HepG2 (cell line): ENCODE data around the gene PSAP. TPM values are rescaled to one million over a fixed set of nuclear protein-coding genes. Genes with fewer than 3 reads are reported as not detected.

Experiments
- ATAC-seq: fragments of 200-7000 bp; cut with Tn5 transposase; 3 replicates; pipeline ENCODE4 v1.9.1; 2020; ENCODE audit warnings: mild to moderate bottlenecking, moderate library complexity
- BruUV-seq: library from RNA; stranded (reverse); fragments of 400-500 nt; replicated peaks from 2 replicates; lab custom pipeline; 2021; lab: Mats Ljungman, UMichigan
- CTCF ChIA-PET: fragments of 300-600 bp; formaldehyde crosslinking; extraction: SDS; loops from one replicate; lab custom pipeline; 2021; ENCODE audit warnings: low total read pairs, inconsistent platforms, low intra/inter-chr PET ratio; lab: Yijun Ruan, JAX
- POLR2A ChIA-PET: fragments of 350-600 bp; sonication (Branson Sonifier 250); formaldehyde crosslinking; loops from one replicate; lab custom pipeline; 2020; ENCODE audit warnings: antibody characterized with exemption, inconsistent platforms; lab: Yijun Ruan, JAX
- DNase-seq: peaks from one replicate; pipeline ENCODE4 v3.0.0-alpha.2; 2015; ENCODE audit warnings: low spot score
- FAIRE-seq: peaks from 3 replicates; lab custom pipeline; 2011; peaks lifted over from hg19 to GRCh38; lab: Jason Lieb, UNC
- H2AFZ ChIP-seq: one replicate; pipeline ENCODE4 v1.6.1; 2011; ENCODE audit warnings: low read length, inconsistent platforms
- H3K27ac ChIP-seq: fragments of 300-600 bp; 3 replicates; pipeline ENCODE4 v1.8.0; 2011; ENCODE audit warnings: mixed run types, mild to moderate bottlenecking, mixed read lengths, low read length, inconsistent platforms; ENCODE audit not compliant: insufficient read depth; ENCODE audit errors: extremely low read length
- H3K27me3 ChIP-seq, 2 experiments: fragments of 200-600 bp in 1 of 2; 2 replicates in 1 of 2; 3 replicates in 1 of 2; pipeline versions ENCODE4 v1.6.0 to v1.8.0; 2011; ENCODE audit warnings: low read length in 2 of 2, mild to moderate bottlenecking in 2 of 2, moderate library complexity in 2 of 2, inconsistent platforms in 1 of 2; ENCODE audit not compliant: insufficient read depth in 2 of 2, control insufficient read depth in 1 of 2
- H3K36me3 ChIP-seq, 2 experiments: fragments of 200-600 bp in 1 of 2; replicated peaks in 1 of 2; 2 replicates in 1 of 2; 3 replicates in 1 of 2; pipeline versions ENCODE4 v1.5.1 to v1.8.0; 2011; ENCODE audit warnings: low read length in 2 of 2, inconsistent platforms in 1 of 2; ENCODE audit not compliant: insufficient read depth in 2 of 2, control insufficient read depth in 1 of 2
- H3K4me1 ChIP-seq: 2 replicates; pipeline ENCODE4 v1.5.1; 2012; ENCODE audit warnings: low read length, inconsistent platforms; ENCODE audit not compliant: insufficient read depth
- H3K4me2 ChIP-seq: 2 replicates; pipeline ENCODE4 v1.6.0; 2011; ENCODE audit warnings: low read depth, low read length, inconsistent platforms
- H3K4me3 ChIP-seq, 3 experiments: fragments of 200-600 bp in 1 of 3; sonication (generic), shearing (Covaris generic) in 1 of 3; replicated peaks in 1 of 3; 2 replicates each; pipeline ENCODE4 v1.5.1; 2011 to 2016; ENCODE audit warnings: low read length in 3 of 3, inconsistent platforms in 2 of 3, low read depth in 2 of 3, mild to moderate bottlenecking in 2 of 3, control low read depth in 1 of 3, mixed read lengths in 1 of 3; ENCODE audit not compliant: insufficient read depth in 1 of 3
- H3K79me2 ChIP-seq: one replicate; pipeline ENCODE4 v1.6.1; 2011; ENCODE audit warnings: low read length, inconsistent platforms; ENCODE audit not compliant: insufficient read depth
- H3K9ac ChIP-seq: 2 replicates; pipeline ENCODE4 v1.6.0; 2011; ENCODE audit warnings: mild to moderate bottlenecking, low read depth, low read length, inconsistent platforms; ENCODE audit not compliant: insufficient read depth
- H3K9me3 ChIP-seq: 2 replicates; pipeline ENCODE4 v1.5.1; 2012; ENCODE audit warnings: mild to moderate bottlenecking, low read length
- H4K20me1 ChIP-seq: 2 replicates; pipeline ENCODE4 v1.6.0; 2011; ENCODE audit warnings: inconsistent platforms, mild to moderate bottlenecking, low read length, moderate library complexity; ENCODE audit not compliant: insufficient read depth
- NFE2 ChIP-seq: sonication (generic); formaldehyde crosslinking; IDR thresholded peaks from 2 replicates; pipeline ENCODE4 v1.4.0; 2020; ENCODE audit warnings: missing genetic modification reagents
- ZNF296 ChIP-seq: sonication (generic); formaldehyde crosslinking; conservative IDR thresholded peaks from 2 replicates; pipeline ENCODE4 v1.5.0; 2020; ENCODE audit warnings: mild to moderate bottlenecking, missing genetic modification reagents
- ZNF670 ChIP-seq: sonication (generic); formaldehyde crosslinking; IDR thresholded peaks from 2 replicates; pipeline ENCODE4 v1.8.0; 2022; ENCODE audit warnings: mild to moderate bottlenecking, missing genetic modification reagents, borderline replicate concordance
- WGBS: methylation state at CpG from one replicate; pipeline ENCODE4 v1.1.6; 2017; ENCODE audit warnings: low lambda C conversion rate; 5-methylcytosine and 5-hydroxymethylcytosine counted together
- in situ Hi-C: cut with HindIII; loops from 2 replicates; pipeline ENCODE4 v1.10.0; 2017; ENCODE audit warnings: low pct_unique_long_range_greater_than_20kb; ENCODE audit not compliant: extremely low pct_ligation_motif_present
- intact Hi-C: fragments of 100-400 bp; cut with micrococcal nuclease; formaldehyde crosslinking; loops from one replicate; pipeline ENCODE4 v1.10.0; 2022; ENCODE audit not compliant: unreplicated experiment
- polyA plus RNA-seq, 8 experiments: library from polyadenylated mRNA; depleted of rRNA in 3 of 8; stranded (reverse) in 7 of 8; unstranded in 1 of 8; fragments of >200 nt; fragmentation: Illumina TruSeq in 4 of 8; extraction: Trizol in 4 of 8; gene quantifications; 2 replicates each; pipeline versions ENCODE4 v1.2.1 to v1.2.3, GENCODE V29; 2011 to 2016; ENCODE audit warnings: low read depth in 4 of 8, missing spikeins in 1 of 8, mixed read lengths in 1 of 8; ENCODE audit not compliant: insufficient read depth in 1 of 8
- total RNA-seq, 5 experiments: library from RNA; depleted of rRNA; stranded (reverse); fragments of >200 nt; fragmentation: Illumina TruSeq; extraction: Trizol; gene quantifications; 2 replicates each; pipeline ENCODE4 v1.2.3, GENCODE V29; 2016; ENCODE audit warnings: low read depth in 1 of 5
- TF ChIP-seq, protein P1 (sequence below): sonication (generic); formaldehyde crosslinking; IDR thresholded peaks from 2 replicates; pipeline ENCODE4 v1.4.0; 2020; ENCODE audit warnings: missing genetic modification reagents, borderline replicate concordance
- TF ChIP-seq, protein P2 (sequence below): IDR thresholded peaks from 2 replicates; pipeline ENCODE4 v1.6.1; 2016; ENCODE audit warnings: missing genetic modification reagents, missing compliant biosample characterization

PSAP gene
- total and polyA plus RNA-seq, 2 of the 13 experiments (the other 11 are each of a cell fraction or from before 2014, with no cell fraction given), result 323 to 643 TPM

DNA sequence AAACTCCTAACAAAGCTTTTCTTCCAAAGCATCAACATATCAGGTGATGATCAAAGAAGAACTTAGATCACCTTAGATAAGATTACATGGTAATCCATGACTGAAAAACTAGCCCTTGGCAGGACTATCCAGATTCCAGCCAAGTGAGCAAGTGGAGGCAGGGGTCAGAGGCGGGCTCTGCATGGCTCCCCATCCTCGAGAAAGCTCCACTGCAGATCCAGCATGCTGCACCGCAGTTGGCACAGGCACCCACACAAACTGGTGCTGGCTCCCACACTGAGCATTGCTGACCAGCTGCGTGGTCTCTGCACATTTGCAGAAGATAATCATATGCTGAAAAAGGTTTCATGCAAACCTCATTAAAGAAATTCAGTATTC is 10.1 kb downstream of the PSAP start:
- Histone ChIP-seq H3K36me3 (peaks cover 4 to 11% of the 10 kb centered on the region in 2 experiments; a peak in 4 of 5 replicates), H3K79me2 (peaks cover 95% of the 10 kb centered on the region), H3K27ac (no peak overlapping the region), H3K4me3 (no peak overlapping the region), H3K4me2 (no peak overlapping the region), H4K20me1 (peaks cover 69% of the 10 kb centered on the region), H3K9ac (no peak overlapping the region), H3K9me3 (no peaks in the 10 kb centered on the region), H3K4me1 (peaks cover 36% of the 10 kb centered on the region), H2AFZ (no peak overlapping the region), H3K27me3 (no peaks in the 10 kb centered on the region)
- BruUV-seq, result no TSS peak
- ChIA-PET POLR2A (interaction anchor here (0.9 kb wide), 1 partner anchor 10 kb away, joined by 5 read pairs; the partner anchor contains the start of gene PSAP), CTCF (no interaction called here)
- ATAC-seq (no peak), DNase-seq (no peak), FAIRE-seq (no peak)
- in situ Hi-C loops, result no loop called here
- TF ChIP-seq, protein P1, sequence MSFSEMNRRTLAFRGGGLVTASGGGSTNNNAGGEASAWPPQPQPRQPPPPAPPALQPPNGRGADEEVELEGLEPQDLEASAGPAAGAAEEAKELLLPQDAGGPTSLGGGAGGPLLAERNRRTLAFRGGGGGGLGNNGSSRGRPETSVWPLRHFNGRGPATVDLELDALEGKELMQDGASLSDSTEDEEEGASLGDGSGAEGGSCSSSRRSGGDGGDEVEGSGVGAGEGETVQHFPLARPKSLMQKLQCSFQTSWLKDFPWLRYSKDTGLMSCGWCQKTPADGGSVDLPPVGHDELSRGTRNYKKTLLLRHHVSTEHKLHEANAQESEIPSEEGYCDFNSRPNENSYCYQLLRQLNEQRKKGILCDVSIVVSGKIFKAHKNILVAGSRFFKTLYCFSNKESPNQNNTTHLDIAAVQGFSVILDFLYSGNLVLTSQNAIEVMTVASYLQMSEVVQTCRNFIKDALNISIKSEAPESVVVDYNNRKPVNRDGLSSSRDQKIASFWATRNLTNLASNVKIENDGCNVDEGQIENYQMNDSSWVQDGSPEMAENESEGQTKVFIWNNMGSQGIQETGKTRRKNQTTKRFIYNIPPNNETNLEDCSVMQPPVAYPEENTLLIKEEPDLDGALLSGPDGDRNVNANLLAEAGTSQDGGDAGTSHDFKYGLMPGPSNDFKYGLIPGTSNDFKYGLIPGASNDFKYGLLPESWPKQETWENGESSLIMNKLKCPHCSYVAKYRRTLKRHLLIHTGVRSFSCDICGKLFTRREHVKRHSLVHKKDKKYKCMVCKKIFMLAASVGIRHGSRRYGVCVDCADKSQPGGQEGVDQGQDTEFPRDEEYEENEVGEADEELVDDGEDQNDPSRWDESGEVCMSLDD (CRISPR knock-in tag), result no peak
- TF ChIP-seq NFE2 (CRISPR knock-in tag), result no peak
- TF ChIP-seq, protein P2, sequence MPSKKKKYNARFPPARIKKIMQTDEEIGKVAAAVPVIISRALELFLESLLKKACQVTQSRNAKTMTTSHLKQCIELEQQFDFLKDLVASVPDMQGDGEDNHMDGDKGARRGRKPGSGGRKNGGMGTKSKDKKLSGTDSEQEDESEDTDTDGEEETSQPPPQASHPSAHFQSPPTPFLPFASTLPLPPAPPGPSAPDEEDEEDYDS (CRISPR knock-in tag), result no peak
- TF ChIP-seq ZNF296 (CRISPR knock-in tag), result no peak
- no peak for TF ChIP-seq ZNF670 (CRISPR knock-in tag)
- 95% methylated on average over 3 of the region's 4 CpGs for WGBS
- intact Hi-C loops, result no loop called here
